Right ventricle myocardium superior (tissue), 1 donor: ENCODE data around the gene MRPL43. TPM values are rescaled to one million over a fixed set of nuclear protein-coding genes. Genes with fewer than 3 reads are reported as not detected.

ENCODE experiments used
- ATAC-seq: fragments of 200-7000 bp; cut with Tn5 transposase; one replicate; pipeline ENCODE4 v1.9.1; 2020; ENCODE audit warnings: mild to moderate bottlenecking; ENCODE audit not compliant: poor library complexity
- DNase-seq: peaks from one replicate; pipeline ENCODE4 v3.0.0-alpha.2; 2020
- intact Hi-C: fragments of 100-400 bp; cut with DNase I; formaldehyde crosslinking; loops from one replicate; pipeline ENCODE4 v1.11.2; 2022
- total RNA-seq: library from RNA; stranded (reverse); fragmentation: NEBNext Ultra II Directional; extraction: Animal tissue kit (Norgen Biotek cat#: 25700); gene quantifications from one replicate; pipeline ENCODE4 v1.2.1, GENCODE V29; 2021
- donor health status: DM: no; HTN: yes; CAD: no; lungs with severe emphysema.

MRPL43 gene
- total RNA-seq, 1 donor from 2014 or later = 55.4 TPM

GRCh38 chr10:100996678-100997359, 9.5 kb upstream of the MRPL43 start:
- ATAC-seq = peak; percentile 0
- intact Hi-C loops = no loop called here
- DNase-seq = no peak

GRCh38 chr10:100995181-100995580, 7.9 kb upstream of the MRPL43 start:
- no peak for DNase-seq
- no peak for ATAC-seq
- intact Hi-C loops = no loop called here

DNA sequence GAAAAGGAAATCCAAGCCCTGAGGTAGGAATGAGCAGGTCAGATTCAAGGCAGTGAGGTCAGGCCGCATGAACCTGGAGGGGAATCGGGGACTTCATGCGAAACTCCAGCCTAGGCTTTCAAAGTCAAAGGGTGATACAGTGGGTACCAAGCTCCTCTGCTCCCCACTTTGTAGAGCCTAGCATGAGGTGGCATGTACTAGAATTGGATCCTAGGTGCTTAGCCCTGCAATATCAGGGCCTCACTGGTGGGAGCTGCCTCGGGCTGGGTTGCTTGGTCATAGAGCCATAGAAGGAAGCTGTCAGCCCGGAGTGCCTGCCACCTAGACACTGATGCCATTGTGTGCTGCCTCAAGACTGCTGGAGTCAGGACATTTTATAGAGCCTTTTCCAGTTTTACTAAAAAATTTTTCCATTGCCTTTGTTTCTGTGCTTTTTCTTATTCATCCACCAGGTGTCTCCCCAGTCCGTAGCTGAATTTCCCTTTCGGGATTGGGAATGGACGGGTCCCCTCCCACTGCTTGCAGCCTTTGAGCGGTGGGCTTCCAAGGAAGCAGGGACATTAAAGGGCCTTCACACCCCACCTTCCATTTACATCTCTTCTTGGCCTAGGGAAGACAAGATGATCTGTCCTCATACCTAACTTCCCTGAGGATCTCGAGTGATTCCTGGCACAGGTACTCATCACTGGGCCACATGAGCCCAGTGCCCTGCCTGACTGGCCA, 6.8 kb upstream of the MRPL43 start:
- ATAC-seq = no peak
- intact Hi-C loops = no loop called here
- DNase-seq = no peak

DNA sequence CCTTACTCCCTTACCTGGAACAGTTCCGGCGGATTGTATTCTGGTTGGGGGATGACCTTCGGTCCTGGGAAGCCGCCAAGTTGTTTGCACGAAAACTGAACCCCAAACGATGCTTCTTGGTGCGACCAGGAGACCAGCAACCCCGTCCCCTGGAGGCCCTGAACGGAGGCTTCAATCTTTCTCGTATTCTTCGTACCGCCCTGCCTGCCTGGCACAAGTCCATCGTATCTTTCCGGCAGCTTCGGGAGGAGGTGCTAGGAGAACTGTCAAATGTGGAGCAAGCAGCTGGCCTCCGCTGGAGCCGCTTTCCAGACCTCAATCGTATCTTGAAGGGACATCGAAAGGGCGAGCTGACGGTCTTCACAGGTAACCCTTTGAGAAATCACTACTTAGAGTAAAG, 1.8 kb upstream of the MRPL43 start:
- DNase-seq = no peak
- intact Hi-C loops = no loop called here
- no peak for ATAC-seq

GRCh38 chr10:100988166-100988565, 869 bp upstream of the MRPL43 start:
- no peak for DNase-seq
- intact Hi-C loops = no loop called here

GRCh38 chr10:100987685-100988049, 370 bp upstream of the MRPL43 start:
- intact Hi-C loops = no loop called here
- ATAC-seq (no peak), DNase-seq (no peak)

More at GRCh38 chr10:100988166-100988565, 869 bp upstream of the MRPL43 start:
- ATAC-seq = no peak

DNA sequence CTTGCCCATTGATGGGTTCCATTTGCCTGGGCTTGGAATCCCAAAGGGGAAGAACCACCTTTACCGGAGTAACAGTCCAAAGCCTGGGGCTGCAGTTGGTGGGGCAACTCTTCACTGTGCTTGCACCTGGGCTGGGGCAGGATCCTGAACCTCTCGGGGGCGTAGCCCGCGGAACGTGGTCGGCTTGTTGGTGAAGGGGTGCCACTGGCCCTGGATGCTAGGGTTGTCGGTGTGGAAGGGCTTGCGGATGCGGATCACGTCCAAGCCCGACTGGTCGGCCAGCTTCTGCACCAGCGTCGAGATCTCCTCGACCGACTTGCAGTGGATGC, 710 bp downstream of the MRPL43 start:
- ATAC-seq (no peak), DNase-seq (no peak)
- intact Hi-C loops = no loop called here

DNA sequence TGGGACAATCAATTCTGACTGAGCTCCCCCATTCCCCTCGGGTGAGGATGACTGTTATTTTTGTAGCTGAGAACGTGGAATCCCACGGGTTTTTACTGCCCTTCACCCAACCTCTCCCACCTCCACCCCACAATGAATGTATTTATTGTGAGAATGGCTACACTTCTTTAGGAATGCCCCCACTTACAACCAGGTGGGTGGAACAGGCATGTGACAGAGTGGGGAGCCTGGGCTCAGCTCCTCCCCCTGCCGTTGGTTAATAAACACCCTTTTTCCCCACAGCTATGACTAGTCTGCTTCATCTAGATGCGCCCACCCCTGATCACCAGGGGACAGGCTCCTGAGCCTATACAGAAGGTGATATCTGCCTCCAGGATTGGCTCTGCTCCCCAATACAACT, 2.0 kb downstream of the MRPL43 start:
- intact Hi-C loops = no loop called here
- DNase-seq = no peak

DNA sequence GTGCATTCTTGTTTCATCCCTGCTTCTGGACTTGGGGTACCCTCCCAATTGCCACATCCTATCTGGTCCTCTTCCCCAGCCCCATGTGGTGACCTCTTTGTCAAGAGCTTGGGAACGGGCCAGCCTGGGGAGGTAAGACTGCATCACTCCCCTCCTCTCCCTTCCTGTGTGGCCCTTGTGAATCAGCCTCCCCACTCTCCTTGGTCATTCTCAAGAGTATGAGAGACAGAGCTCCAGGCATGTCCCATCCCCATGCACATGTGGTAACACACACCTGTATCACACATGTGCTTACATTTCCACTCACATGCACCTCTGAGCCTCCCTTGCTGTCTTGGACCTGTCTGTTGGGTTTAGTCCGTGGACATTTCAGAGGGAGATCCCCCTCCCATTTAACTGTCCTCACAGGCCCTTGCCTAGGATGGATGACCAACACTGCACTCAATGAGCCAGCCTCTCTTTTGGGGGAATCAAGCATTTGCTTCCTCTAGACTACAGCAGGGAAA, 2.6 kb downstream of the MRPL43 start:
- intact Hi-C loops = no loop called here
- no peak for ATAC-seq

More for the DNA sequence above, 2.0 kb downstream of the MRPL43 start:
- ATAC-seq = no peak

DNA sequence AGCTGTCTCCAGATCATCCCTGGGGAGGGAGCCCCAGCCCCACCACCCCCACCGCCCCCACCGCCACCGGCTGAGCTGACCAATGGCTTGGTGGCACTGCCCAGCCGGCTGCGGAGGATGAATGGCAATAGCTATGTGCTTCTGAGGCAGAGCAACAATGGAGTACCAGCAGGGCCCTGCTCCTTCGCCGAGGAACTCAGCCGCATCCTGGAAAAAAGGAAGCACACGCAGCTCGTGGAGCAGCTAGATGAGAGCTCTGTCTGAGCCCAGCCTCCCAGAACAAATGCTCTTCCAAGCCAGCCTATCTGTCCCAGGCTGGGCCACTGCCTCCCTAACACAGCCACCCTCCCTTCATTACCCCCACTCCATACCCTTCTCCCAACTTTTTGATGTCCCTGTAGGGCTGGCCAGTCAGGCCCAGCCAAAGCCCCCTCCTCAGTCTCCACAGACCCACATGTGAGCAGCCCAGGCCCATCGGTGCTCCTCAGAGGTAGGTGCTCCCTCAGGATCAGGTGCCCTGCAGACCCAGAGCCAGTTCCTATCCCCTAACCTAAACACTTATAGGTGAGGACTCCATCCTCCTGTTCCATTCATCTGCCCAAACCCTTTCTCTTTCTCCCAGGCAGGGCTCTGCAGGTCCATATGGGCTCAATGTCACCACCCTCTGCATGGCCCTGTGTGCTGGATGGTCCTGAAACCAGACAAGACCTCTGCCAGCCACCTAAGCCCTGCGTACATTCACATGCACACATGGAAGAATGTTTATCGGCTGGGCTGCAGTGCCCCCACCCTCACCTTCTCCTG, 3.2 kb downstream of the MRPL43 start:
- DNase-seq (no peak), ATAC-seq (no peak)
- intact Hi-C loops = no loop called here

More for the DNA sequence above, 2.6 kb downstream of the MRPL43 start:
- no peak for DNase-seq

- ATAC-seq (no peak), DNase-seq (no peak)
- intact Hi-C loops = no loop called here
Observed at GRCh38 chr10:100982916-100983830, 4.1 kb downstream of the MRPL43 start.

GRCh38 chr10:100981178-100981772, 6.0 kb downstream of the MRPL43 start:
- no peak for DNase-seq
- intact Hi-C loops = no loop called here

GRCh38 chr10:100980711-100981110, 6.6 kb downstream of the MRPL43 start:
- DNase-seq (no peak), ATAC-seq (no peak)
- intact Hi-C loops = no loop called here

More at GRCh38 chr10:100981178-100981772, 6.0 kb downstream of the MRPL43 start:
- ATAC-seq = no peak

- no peak for DNase-seq
- no peak for ATAC-seq
- intact Hi-C loops = no loop called here
Observed at GRCh38 chr10:100980311-100980710, 7.0 kb downstream of the MRPL43 start.

- no peak for DNase-seq
- no peak for ATAC-seq
- intact Hi-C loops = no loop called here
Observed at GRCh38 chr10:100979791-100980272, 7.5 kb downstream of the MRPL43 start.

DNA sequence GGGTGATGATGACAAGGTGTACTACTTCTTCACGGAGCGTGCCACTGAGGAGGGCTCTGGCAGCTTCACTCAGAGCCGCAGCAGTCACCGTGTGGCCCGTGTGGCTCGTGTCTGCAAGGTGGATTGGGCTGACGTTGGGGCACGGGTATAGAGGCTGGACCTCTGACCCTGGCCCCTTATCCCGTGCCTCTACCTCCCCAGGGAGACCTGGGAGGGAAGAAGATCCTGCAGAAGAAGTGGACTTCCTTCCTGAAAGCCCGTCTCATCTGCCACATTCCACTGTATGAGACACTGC, 8.4 kb downstream of the MRPL43 start:
- no peak for DNase-seq
- intact Hi-C loops = no loop called here
- no peak for ATAC-seq

- ATAC-seq (no peak), DNase-seq (no peak)
- intact Hi-C loops = no loop called here
Observed at GRCh38 chr10:100978121-100978900, 9.0 kb downstream of the MRPL43 start.

DNA sequence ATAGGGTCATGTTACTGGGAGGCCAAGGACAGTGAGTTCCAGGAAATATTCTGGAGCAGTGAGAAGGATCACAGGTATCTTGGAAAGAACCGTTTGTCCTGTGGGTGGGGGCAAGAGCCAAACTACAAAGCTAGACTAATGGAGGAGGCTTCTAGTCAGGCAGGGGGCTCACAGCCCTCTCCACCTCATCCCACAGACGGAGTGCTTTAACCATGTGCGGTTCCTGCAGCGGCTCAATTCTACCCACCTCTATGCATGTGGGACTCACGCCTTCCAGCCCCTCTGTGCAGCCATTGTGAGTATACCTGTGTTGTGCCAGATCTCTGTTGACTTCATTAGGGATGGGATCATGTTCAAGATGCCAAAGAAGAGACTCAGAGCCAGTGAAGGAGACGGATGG, 9.9 kb downstream of the MRPL43 start:
- ATAC-seq = no peak
- no peak for DNase-seq
- intact Hi-C loops = no loop called here
